ENCODE measurements around the gene CCPG1.
A peak's percentile ranks its signal among the peaks of the same experiment; 100 is the strongest.
"Not testable (repeated sequence)": the region's sequence is repeated elsewhere in the genome, so short reads cannot be mapped to it uniquely, and the experiment has no call there.

CCPG1 gene, protein sequence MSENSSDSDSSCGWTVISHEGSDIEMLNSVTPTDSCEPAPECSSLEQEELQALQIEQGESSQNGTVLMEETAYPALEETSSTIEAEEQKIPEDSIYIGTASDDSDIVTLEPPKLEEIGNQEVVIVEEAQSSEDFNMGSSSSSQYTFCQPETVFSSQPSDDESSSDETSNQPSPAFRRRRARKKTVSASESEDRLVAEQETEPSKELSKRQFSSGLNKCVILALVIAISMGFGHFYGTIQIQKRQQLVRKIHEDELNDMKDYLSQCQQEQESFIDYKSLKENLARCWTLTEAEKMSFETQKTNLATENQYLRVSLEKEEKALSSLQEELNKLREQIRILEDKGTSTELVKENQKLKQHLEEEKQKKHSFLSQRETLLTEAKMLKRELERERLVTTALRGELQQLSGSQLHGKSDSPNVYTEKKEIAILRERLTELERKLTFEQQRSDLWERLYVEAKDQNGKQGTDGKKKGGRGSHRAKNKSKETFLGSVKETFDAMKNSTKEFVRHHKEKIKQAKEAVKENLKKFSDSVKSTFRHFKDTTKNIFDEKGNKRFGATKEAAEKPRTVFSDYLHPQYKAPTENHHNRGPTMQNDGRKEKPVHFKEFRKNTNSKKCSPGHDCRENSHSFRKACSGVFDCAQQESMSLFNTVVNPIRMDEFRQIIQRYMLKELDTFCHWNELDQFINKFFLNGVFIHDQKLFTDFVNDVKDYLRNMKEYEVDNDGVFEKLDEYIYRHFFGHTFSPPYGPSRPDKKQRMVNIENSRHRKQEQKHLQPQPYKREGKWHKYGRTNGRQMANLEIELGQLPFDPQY

DNA sequence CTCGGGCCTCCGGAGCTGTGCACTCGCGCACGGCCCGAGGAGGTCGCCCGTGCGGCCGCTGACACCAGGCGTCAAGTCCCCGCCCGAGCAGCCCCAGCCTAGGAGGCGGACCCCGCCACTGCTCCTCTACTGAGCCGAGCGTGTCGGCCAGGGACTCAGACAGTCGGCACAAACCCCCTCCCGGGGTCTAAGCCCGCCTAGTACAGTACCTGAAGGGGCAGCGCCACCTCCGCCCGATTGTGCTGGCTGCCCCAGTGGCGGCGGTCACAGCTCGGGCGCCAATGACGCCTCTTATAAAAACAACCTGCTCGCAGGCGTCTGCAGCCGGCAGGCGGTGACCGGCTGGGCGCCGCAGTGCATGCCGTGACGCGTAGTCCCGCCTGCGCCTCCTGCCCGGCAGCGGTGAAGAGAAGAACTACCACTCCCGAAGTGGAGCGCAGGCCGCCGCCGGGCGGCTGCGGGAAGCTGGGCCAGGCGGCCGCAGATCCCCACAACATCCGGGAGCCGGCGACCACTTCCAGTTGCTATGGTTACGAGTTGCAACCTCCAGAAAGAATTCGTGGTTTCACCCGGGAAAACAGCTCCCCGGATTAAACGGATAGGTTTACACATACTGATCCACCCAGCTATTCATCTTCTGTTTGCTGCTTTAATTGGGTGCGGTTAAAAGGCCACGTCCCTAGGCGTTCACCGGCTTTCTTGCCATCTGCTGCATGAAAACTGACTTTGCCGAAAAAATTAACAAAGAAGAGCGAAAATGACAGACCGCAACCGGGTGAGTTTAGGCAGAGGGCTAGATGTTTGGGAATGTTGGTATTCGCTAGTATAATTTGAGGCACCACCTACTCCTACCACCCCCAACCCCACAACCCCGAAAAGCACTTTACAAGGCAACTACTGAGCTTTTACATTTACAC, at the start of gene CCPG1, which contains the start of gene PIERCE2:
Gene CCPG1 (minus strand): TSS at position 348 of the 917 bp plus-strand sequence. CDS start 18,935 bp downstream, outside the sequence.
Gene PIERCE2 (plus strand): TSS at position 484 of the 917 bp plus-strand sequence. CDS start 274 bp downstream, at position 758.
- Histone ChIP-seq H3K27ac (ENCODE audit: low read depth, low read length) (peak within 1 kb of the TSS; percentile 86), H3K4me3 (ENCODE audit: low read depth, low read length) (peak within 1 kb of the TSS; percentile 79), H3K9ac (ENCODE audit: low read depth, low read length) (peak within 1 kb of the TSS; percentile 63), H3K27me3 (ENCODE audit: control insufficient read depth, insufficient read depth, low read length) (no peaks in the 10 kb centered on the region), H3K4me1 (ENCODE audit: control insufficient read depth, insufficient read depth, low read length) (peaks cover 2% of the 10 kb centered on the region; the same call in 1 of the 2 replicates), H3K9me3 (ENCODE audit: control insufficient read depth, insufficient read depth, low read length) (no peaks in the 10 kb centered on the region), H3K36me3 (ENCODE audit: control insufficient read depth, insufficient read depth, low read length) (no peaks in the 10 kb centered on the region)

DNA sequence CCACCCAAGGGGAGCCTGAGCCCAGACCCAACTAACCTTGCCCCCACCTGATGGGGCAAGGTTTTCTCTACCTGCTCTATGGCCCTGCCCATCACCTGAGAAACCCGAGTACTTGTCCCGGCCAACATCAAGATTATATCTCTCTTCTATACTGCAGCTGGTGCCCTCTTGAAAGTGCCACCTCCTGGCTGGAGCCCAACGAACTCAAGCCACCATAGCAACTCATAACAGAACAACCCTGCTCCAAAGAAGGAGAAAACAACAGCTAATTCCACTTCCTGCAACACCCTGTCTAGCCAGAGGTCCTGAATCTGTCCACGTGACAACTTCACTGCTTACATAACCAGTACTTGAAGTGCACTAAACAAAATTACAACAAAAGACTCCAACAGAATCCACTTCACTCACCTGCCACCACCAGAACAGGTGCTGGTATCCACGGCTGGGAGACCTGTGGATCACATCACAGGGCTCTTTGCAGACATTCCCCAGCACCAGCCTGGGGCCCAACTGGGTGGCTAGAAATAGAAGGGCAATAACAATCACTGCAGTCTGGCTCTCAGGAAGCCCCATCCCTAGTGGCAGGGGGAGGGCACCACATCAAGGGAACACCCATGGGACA, 49.4 kb upstream of the CCPG1 start:
- Histone ChIP-seq H3K27ac (ENCODE audit: low read depth, low read length) (no peak overlapping the region), H3K4me1 (ENCODE audit: control insufficient read depth, insufficient read depth, low read length) (no peaks in the 10 kb centered on the region), H3K27me3 (ENCODE audit: control insufficient read depth, insufficient read depth, low read length) (no peaks in the 10 kb centered on the region), H3K9me3 (ENCODE audit: control insufficient read depth, insufficient read depth, low read length) (no peaks in the 10 kb centered on the region), H3K36me3 (ENCODE audit: control insufficient read depth, insufficient read depth, low read length) (no peaks in the 10 kb centered on the region), H3K9ac (ENCODE audit: low read depth, low read length) (no peak overlapping the region), H3K4me3 (ENCODE audit: low read depth, low read length) (no peak overlapping the region)

DNA sequence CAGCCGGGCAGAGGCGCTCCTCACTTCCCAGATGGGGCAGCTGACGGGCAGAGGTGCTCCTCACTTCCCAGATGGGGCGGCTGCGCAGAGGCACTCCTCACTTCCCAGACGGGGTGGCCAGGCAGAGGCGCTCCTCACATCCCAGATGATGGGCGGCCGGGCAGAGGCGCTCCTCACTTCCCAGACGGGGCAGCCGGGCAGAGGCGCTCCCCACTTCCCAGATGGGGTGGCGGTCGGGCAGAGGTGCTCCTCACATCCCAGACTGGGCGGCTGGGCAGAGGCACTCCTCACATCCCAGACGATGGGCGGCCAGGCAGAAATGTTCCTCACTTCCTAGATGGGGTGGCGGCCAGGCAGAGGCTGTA, 38.9 kb upstream of the CCPG1 start:
- H3K27ac ChIP-seq (ENCODE audit: low read depth, low read length); H3K27me3 ChIP-seq (ENCODE audit: control insufficient read depth, insufficient read depth, low read length); H3K4me3 ChIP-seq (ENCODE audit: low read depth, low read length); H3K9me3 ChIP-seq (ENCODE audit: control insufficient read depth, insufficient read depth, low read length); H3K36me3 ChIP-seq (ENCODE audit: control insufficient read depth, insufficient read depth, low read length); H3K9ac ChIP-seq (ENCODE audit: low read depth, low read length); H3K4me1 ChIP-seq (ENCODE audit: control insufficient read depth, insufficient read depth, low read length): not testable (repeated sequence)

DNA sequence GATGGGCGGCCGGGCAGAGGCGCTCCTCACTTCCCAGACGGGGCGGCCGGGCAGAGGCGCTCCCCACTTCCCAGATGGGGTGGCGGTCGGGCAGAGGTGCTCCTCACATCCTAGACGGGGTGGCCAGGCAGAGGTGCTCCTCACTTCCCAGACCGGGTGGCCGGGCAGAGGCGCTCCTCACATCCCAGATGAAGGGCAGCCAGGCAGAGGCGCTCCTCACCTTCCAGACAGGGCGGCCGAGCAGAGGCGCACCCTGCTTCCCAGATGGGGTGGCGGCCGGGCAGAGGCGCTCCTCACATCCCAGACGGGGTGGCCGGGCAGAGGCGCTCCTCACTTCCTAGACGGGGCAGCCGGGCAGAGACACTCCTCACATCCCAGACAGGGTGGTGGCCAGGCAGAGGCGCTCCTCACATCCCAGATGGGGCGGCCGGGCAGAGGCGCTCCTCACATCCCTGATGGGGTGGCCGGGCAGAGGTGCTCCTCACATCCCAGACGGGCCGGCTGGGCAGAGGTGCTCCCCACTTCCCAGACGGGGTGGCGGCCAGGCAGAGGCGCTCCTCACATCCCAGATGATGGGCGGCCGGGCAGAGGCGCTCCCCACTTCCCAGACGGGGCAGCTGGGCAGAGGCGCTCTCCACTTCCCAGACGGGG, 38.3 kb upstream of the CCPG1 start:
- H3K27me3 ChIP-seq (ENCODE audit: control insufficient read depth, insufficient read depth, low read length); H3K27ac ChIP-seq (ENCODE audit: low read depth, low read length); H3K4me3 ChIP-seq (ENCODE audit: low read depth, low read length); H3K4me1 ChIP-seq (ENCODE audit: control insufficient read depth, insufficient read depth, low read length); H3K9ac ChIP-seq (ENCODE audit: low read depth, low read length); H3K9me3 ChIP-seq (ENCODE audit: control insufficient read depth, insufficient read depth, low read length); H3K36me3 ChIP-seq (ENCODE audit: control insufficient read depth, insufficient read depth, low read length): not testable (repeated sequence)

DNA sequence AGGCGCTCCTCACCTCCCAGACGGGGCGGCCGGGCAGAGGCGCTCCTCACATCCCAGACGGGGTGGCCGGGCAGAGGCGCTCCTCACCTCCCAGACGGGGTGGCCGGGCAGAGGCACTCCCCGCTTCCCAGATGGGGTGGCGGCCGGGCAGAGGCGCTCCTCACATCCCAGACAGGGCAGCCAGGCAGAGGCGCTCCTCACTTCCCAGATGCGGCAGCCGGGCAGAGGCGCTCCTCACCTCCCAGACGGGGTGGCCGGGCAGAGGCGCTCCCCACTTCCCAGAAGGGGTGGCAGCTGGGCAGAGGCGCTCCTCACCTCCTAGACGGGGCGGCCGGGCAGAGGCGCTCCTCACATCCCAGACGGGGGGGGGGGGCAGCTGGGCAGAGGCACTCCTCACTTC, 37.8 kb upstream of the CCPG1 start:
- not testable (repeated sequence) for H3K27ac ChIP-seq (ENCODE audit: low read depth, low read length); H3K4me1 ChIP-seq (ENCODE audit: control insufficient read depth, insufficient read depth, low read length); H3K9me3 ChIP-seq (ENCODE audit: control insufficient read depth, insufficient read depth, low read length); H3K9ac ChIP-seq (ENCODE audit: low read depth, low read length); H3K36me3 ChIP-seq (ENCODE audit: control insufficient read depth, insufficient read depth, low read length); H3K4me3 ChIP-seq (ENCODE audit: low read depth, low read length); H3K27me3 ChIP-seq (ENCODE audit: control insufficient read depth, insufficient read depth, low read length)

DNA sequence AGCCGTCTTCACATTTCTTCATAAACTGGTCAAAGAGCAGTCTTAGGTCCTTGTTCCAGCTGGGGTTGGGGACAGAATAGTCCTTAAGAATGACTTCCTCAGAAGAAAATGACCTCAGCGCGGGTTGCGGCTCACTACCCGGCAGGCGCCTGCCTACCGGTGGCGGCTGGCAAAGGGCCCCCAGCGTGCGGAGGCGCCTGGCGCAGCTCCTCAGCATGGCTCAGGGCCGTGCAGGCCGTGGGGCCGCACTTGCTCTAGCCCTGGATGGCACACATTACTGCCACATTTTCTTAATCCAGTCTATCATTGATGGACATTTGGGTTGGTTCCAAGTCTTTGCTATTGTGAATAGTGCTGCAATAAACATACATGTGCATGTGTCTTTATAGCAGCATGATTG, 35.0 kb upstream of the CCPG1 start:
- H3K9ac ChIP-seq (ENCODE audit: low read depth, low read length); H3K27ac ChIP-seq (ENCODE audit: low read depth, low read length); H3K27me3 ChIP-seq (ENCODE audit: control insufficient read depth, insufficient read depth, low read length); H3K9me3 ChIP-seq (ENCODE audit: control insufficient read depth, insufficient read depth, low read length); H3K4me3 ChIP-seq (ENCODE audit: low read depth, low read length); H3K4me1 ChIP-seq (ENCODE audit: control insufficient read depth, insufficient read depth, low read length); H3K36me3 ChIP-seq (ENCODE audit: control insufficient read depth, insufficient read depth, low read length): not testable (repeated sequence)

DNA sequence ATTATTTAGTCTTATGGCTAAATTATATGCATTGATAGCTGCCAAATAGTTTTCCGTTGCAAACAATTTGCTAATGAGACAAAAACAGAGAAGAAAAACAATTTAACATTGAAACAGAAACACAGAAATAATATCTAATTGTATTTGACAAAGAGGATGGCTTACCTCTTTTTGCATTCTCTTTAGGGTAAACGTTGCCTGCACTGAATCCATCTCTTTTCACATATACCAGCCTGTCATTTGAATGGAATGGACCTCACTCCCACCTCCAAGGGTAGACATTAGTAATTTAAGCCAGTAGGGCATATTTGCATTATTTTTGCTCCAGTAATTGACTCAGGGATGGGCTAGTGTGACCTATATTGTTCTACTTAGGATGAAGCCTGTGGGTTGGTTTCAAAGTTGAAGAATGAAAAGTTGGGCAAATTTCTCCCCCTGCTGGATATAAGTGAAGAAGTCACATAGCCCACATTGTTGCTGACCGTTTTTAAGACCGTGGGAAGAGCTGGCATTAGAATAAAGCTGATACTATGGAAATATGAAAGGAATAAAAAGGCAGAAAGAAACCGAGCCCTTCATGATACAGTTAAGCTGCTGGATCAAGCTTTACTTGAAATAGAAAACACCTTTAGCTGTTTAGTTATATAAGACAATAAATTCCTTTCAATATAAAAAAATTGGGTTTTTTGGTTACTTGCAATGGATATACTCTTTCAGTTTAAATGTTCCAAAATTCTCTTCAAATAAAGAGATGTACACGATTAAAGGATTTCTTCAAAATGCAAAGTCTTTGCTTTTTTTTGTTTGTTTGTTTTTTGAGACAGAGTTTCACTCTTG, 27.0 kb upstream of the CCPG1 start:
- H3K9ac ChIP-seq (ENCODE audit: low read depth, low read length): no peak overlapping the region
- H3K36me3 ChIP-seq (ENCODE audit: control insufficient read depth, insufficient read depth, low read length): no peaks in the 10 kb centered on the region
- H3K4me3 ChIP-seq (ENCODE audit: low read depth, low read length): no peak overlapping the region
- no peak overlapping the region for H3K27ac ChIP-seq (ENCODE audit: low read depth, low read length)
- H3K27me3 ChIP-seq (ENCODE audit: control insufficient read depth, insufficient read depth, low read length): no peaks in the 10 kb centered on the region
- no peaks in the 10 kb centered on the region for H3K9me3 ChIP-seq (ENCODE audit: control insufficient read depth, insufficient read depth, low read length)
- H3K4me1 ChIP-seq (ENCODE audit: control insufficient read depth, insufficient read depth, low read length): no peaks in the 10 kb centered on the region

DNA sequence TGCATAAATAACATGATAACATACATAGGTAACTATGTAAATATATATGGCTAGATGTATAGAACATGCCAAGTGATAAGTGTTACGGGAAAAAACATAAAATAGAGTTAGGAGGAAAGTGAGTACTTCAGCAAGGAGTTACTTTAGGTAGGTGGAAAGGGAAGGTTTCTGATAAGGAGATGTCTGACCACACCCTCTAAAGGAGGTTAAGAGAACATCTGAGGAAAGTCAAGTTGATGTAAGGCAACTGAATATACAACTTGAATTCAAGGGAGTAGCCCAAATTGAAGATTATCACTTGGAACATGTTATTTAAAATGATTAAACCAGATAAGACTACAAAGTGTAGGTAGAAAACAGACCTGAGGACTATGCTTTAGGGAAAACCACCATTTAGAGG, 13.9 kb upstream of the CCPG1 start:
- H3K4me1 ChIP-seq (ENCODE audit: control insufficient read depth, insufficient read depth, low read length): peaks cover 5% of the 10 kb centered on the region
- no peaks in the 10 kb centered on the region for H3K27me3 ChIP-seq (ENCODE audit: control insufficient read depth, insufficient read depth, low read length)
- H3K4me3 ChIP-seq (ENCODE audit: low read depth, low read length): no peak overlapping the region
- no peaks in the 10 kb centered on the region for H3K36me3 ChIP-seq (ENCODE audit: control insufficient read depth, insufficient read depth, low read length)
- no peak overlapping the region for H3K27ac ChIP-seq (ENCODE audit: low read depth, low read length)
- no peak overlapping the region for H3K9ac ChIP-seq (ENCODE audit: low read depth, low read length)
- H3K9me3 ChIP-seq (ENCODE audit: control insufficient read depth, insufficient read depth, low read length): no peaks in the 10 kb centered on the region

DNA sequence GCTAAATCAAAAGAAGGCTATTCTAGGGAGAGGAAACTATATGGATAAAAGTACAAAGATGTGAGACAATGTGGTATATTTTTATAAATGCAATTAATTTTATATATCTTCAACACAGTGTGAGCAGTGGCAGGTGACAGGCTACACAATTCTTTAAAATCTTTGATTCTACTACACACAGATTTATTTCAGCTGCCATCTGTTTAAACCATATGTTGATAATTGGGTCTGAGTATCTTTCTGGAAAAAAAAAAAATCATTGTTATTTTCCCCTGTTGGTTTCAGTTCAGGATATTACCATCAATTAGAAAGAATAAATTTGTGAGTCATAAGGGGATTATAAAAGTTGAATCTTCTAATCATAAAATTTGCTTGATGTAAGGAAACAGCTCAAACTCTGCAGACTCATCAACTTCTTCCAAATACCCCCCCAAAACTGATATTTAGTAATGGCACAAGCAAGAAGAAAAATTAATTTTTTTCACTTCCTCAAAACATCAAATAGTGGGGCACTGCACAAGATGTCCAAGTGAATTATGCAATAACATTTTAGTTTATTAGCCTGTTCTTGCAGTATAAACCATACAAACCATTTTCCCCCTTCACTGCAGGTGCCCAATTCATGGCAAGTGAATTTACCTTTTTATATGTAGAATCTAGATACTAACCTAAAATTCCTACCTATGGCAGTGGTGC, 12.2 kb upstream of the CCPG1 start:
- Histone ChIP-seq H3K27me3 (ENCODE audit: control insufficient read depth, insufficient read depth, low read length) (no peaks in the 10 kb centered on the region), H3K4me1 (ENCODE audit: control insufficient read depth, insufficient read depth, low read length) (peaks cover 5% of the 10 kb centered on the region), H3K27ac (ENCODE audit: low read depth, low read length) (no peak overlapping the region), H3K9me3 (ENCODE audit: control insufficient read depth, insufficient read depth, low read length) (no peaks in the 10 kb centered on the region), H3K9ac (ENCODE audit: low read depth, low read length) (no peak overlapping the region), H3K36me3 (ENCODE audit: control insufficient read depth, insufficient read depth, low read length) (no peaks in the 10 kb centered on the region), H3K4me3 (ENCODE audit: low read depth, low read length) (no peak overlapping the region)

All from HUES48 (cell line).